ENCODE results near the gene FBXL3.

DNA sequence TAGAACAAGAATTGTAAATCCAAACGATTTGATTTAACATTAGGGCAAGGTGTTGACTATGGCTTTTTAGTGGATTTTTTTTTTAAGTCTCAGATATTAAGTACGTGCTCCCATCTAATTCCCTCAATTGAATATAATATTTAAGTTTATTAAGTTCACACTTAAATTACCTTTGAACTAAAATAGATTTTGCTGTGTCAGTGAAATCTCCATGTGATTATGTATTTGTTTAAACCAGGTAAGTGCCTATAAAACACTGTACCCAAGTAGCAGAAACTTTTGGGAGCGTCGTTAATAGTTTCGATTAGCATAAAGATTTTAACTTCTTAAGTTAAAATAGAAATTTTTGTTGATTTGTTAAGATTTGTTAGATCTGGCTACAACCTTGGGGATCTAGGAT is 33.5 kb downstream of the FBXL3 start:
- TF ChIP-seq, protein P1, sequence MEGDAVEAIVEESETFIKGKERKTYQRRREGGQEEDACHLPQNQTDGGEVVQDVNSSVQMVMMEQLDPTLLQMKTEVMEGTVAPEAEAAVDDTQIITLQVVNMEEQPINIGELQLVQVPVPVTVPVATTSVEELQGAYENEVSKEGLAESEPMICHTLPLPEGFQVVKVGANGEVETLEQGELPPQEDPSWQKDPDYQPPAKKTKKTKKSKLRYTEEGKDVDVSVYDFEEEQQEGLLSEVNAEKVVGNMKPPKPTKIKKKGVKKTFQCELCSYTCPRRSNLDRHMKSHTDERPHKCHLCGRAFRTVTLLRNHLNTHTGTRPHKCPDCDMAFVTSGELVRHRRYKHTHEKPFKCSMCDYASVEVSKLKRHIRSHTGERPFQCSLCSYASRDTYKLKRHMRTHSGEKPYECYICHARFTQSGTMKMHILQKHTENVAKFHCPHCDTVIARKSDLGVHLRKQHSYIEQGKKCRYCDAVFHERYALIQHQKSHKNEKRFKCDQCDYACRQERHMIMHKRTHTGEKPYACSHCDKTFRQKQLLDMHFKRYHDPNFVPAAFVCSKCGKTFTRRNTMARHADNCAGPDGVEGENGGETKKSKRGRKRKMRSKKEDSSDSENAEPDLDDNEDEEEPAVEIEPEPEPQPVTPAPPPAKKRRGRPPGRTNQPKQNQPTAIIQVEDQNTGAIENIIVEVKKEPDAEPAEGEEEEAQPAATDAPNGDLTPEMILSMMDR (IDR thresholded peaks at IDR 0.05): no peak
- no peak for TF ChIP-seq EP300 (IDR thresholded peaks at IDR 0.05)

Measured in ovary (tissue), 3 donors.